ENCODE data around the gene CIT.

CIT gene

DNA sequence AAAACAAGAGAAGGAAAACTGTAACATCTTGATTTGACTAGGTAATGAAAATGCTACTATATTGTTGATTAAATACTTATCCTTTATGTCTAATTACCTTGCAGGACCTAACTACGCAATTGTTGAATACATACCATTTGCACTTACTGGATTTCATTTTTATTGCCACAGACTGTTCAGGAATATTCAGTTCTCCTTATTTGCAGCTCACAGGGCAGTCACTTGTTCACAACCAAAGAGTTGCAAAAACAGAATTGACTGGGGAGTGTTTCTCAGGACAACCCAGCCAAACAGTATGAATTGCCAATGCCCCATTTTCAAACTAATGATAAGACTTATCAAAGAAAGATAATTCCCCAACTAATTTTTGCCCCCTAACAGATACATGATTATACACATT lies 49.4 kb downstream of the CIT start:
- no peak for DNase-seq
- TF ChIP-seq, protein P1, sequence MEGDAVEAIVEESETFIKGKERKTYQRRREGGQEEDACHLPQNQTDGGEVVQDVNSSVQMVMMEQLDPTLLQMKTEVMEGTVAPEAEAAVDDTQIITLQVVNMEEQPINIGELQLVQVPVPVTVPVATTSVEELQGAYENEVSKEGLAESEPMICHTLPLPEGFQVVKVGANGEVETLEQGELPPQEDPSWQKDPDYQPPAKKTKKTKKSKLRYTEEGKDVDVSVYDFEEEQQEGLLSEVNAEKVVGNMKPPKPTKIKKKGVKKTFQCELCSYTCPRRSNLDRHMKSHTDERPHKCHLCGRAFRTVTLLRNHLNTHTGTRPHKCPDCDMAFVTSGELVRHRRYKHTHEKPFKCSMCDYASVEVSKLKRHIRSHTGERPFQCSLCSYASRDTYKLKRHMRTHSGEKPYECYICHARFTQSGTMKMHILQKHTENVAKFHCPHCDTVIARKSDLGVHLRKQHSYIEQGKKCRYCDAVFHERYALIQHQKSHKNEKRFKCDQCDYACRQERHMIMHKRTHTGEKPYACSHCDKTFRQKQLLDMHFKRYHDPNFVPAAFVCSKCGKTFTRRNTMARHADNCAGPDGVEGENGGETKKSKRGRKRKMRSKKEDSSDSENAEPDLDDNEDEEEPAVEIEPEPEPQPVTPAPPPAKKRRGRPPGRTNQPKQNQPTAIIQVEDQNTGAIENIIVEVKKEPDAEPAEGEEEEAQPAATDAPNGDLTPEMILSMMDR (IDR thresholded peaks at IDR 0.05), result no peak
- no peak overlapping the region for H3K27ac ChIP-seq

DNA sequence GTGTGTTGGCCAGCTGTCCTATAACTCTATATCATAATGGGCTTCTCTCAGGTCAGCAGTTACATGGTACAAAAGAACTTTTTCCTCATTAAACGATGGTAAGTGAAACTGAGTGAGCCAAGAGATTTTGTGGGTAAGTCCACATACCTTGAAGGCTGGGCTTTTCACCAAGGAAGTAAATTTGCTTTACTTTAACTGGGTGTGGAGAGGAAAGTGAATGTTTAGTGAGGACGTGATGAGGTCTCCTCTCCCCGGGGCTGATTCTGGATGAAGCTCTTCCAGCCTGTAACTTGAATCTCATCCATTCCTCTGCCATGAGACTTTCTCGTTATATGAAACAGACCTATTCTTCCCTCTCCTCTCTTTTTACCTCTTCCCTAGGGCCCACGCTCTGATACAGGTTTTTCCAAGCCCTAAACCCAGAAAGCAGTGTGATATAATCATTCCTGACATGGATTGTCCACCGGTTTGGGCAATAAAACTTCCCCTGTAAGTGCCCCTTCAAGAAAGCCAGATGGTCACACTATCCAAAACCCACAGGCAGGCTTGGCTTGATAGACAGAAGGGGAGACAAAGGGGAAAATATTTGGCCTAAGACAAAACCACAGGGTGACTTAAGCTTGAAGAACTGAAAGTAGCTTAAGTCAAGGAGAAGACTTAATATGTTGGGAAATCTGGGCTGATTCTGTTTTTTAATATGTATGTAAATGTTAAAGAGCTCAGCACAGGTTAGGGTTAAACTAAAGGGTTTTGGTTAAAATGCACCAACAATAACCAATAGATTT lies 50.3 kb downstream of the CIT start:
- Histone ChIP-seq H3K27ac (no peak overlapping the region), H3K4me3 (no peak overlapping the region), H3K4me1 (no peaks in the 10 kb centered on the region), H3K9me3 (no peaks in the 10 kb centered on the region), H3K36me3 (no peaks in the 10 kb centered on the region), H3K27me3 (no peaks in the 10 kb centered on the region)
- DNase-seq, result no peak
- TF ChIP-seq, protein P1 (IDR thresholded peaks at IDR 0.05), result no peak
- intact Hi-C loops (cut with DNase I; ENCODE audit: low total_unique reads), result no loop called here

More for the DNA sequence above, 49.4 kb downstream of the CIT start:
- no peaks in the 10 kb centered on the region for H3K4me1 ChIP-seq
- no peaks in the 10 kb centered on the region for H3K9me3 ChIP-seq
- intact Hi-C loops (cut with DNase I; ENCODE audit: low total_unique reads), result no loop called here
- H3K36me3 ChIP-seq, result no peaks in the 10 kb centered on the region
- no peak overlapping the region for H3K4me3 ChIP-seq
- no peaks in the 10 kb centered on the region for H3K27me3 ChIP-seq

DNA sequence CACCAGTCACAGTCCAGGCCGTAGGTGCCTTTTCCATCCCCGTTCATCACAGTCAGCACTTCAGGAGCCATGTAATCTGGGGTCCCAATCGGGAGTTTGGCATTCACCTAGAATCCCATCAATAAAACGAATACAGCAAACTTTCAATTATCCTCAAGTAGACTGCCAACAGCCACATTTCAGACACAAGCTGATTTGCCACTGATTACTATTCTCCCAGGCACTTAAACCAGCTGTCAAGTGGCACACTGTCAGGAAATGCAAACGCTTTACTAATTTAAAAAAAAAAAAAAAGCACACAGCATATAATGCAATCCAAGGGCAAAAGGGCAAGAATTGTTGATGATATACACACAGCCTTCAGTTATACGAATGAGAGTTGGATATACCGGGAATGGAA lies 51.9 kb downstream of the CIT start:
- Histone ChIP-seq H3K4me3 (no peak overlapping the region), H3K36me3 (no peaks in the 10 kb centered on the region), H3K9me3 (no peaks in the 10 kb centered on the region), H3K27me3 (no peaks in the 10 kb centered on the region), H3K4me1 (no peaks in the 10 kb centered on the region), H3K27ac (no peak overlapping the region)
- TF ChIP-seq, protein P1 (IDR thresholded peaks at IDR 0.05), result no peak
- no peak for DNase-seq
- intact Hi-C loops (cut with DNase I; ENCODE audit: low total_unique reads), result no loop called here

DNA sequence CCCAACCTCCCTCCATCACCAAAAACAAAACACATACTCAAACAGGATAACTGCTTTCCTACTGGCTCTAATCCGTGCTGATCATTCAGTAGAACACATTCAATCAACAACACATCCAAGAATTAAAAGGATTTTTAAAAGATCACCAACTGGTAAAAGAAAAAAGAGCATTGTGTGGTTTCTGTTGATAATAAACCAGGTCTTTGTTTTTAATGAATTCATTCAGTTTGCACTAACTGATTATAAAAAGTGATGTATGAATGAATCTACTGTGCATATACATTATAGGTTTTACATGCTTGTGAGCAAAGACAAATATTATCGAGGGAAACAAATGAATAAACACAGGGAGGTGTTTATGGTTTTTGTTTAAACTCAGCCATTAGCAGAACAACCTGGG lies 55.1 kb downstream of the CIT start:
- TF ChIP-seq, protein P1 (IDR thresholded peaks at IDR 0.05), result no peak
- intact Hi-C loops (cut with DNase I; ENCODE audit: low total_unique reads), result no loop called here

DNA sequence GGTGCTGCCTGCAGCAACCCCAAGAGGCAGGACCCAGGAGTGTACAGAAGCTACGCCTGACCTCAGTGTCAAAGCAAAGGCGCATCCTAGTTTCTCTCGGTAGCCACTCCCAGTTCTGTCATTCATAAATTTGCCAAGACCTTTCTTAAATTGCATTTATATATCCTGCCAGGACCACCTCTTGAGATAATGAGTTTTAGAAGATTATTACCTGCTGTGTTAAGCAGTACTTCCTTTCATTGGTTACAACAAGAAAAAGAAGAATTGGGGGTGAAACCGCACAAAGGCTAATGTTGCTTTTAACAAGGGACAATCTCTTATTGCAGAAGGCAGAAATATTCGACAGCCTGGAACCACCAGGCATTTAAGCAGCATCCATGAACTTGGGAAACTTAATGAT lies 57.8 kb downstream of the CIT start:
- DNase-seq, result no peak
- H3K4me3 ChIP-seq, result no peak overlapping the region
- no peaks in the 10 kb centered on the region for H3K27me3 ChIP-seq
- H3K36me3 ChIP-seq, result no peaks in the 10 kb centered on the region
- intact Hi-C loops (cut with DNase I; ENCODE audit: low total_unique reads), result no loop called here
- H3K4me1 ChIP-seq, result no peaks in the 10 kb centered on the region
- no peaks in the 10 kb centered on the region for H3K9me3 ChIP-seq
- TF ChIP-seq, protein P1 (IDR thresholded peaks at IDR 0.05), result no peak
- no peak overlapping the region for H3K27ac ChIP-seq

More for the DNA sequence above, 55.1 kb downstream of the CIT start:
- DNase-seq, result no peak
- Histone ChIP-seq H3K27me3 (no peaks in the 10 kb centered on the region), H3K36me3 (no peaks in the 10 kb centered on the region), H3K4me3 (no peak overlapping the region), H3K27ac (no peak overlapping the region), H3K4me1 (no peaks in the 10 kb centered on the region), H3K9me3 (no peaks in the 10 kb centered on the region)
